Mesendoderm (in vitro differentiated cells): ENCODE data around the gene MARK3.

Experiments used
- DNase-seq: peaks from one replicate; pipeline ENCODE4 v3.0.0; 2013
- H2AK5ac ChIP-seq: 2 replicates; pipeline ENCODE4 v1.6.1; 2013; ENCODE audit warnings: low read length, inconsistent platforms
- H2BK120ac ChIP-seq: 2 replicates; pipeline ENCODE4 v1.6.1; 2013; ENCODE audit warnings: low read depth, mild to moderate bottlenecking, low read length, moderate library complexity, mixed read lengths
- H2BK15ac ChIP-seq: replicated peaks from 2 replicates; pipeline ENCODE4 v1.6.1; 2013; ENCODE audit warnings: low read depth, mild to moderate bottlenecking, moderate library complexity
- H2BK5ac ChIP-seq: 2 replicates; pipeline ENCODE4 v1.6.1; 2013; ENCODE audit warnings: low read length, inconsistent platforms
- H3K18ac ChIP-seq: 2 replicates; pipeline ENCODE4 v1.6.1; 2013; ENCODE audit warnings: mild to moderate bottlenecking, low read length, mixed read lengths
- H3K23ac ChIP-seq: one replicate; pipeline ENCODE4 v1.6.1; 2013; ENCODE audit warnings: low read length
- H3K27ac ChIP-seq: 2 replicates; pipeline ENCODE4 v1.5.1; 2013; ENCODE audit warnings: low read depth, mild to moderate bottlenecking, inconsistent platforms, low read length, moderate library complexity
- H3K27me3 ChIP-seq: 2 replicates; pipeline ENCODE4 v1.6.1; 2013; ENCODE audit warnings: low read length, control low read depth, mild to moderate bottlenecking, inconsistent platforms; ENCODE audit not compliant: insufficient read depth, poor library complexity
- H3K36me3 ChIP-seq: 2 replicates; pipeline ENCODE4 v1.6.1; 2013; ENCODE audit warnings: low read length, inconsistent platforms; ENCODE audit not compliant: control insufficient read depth, insufficient read depth
- H3K4ac ChIP-seq: one replicate; pipeline ENCODE4 v1.6.1; 2013; ENCODE audit warnings: low read depth, mild to moderate bottlenecking, low read length, moderate library complexity
- H3K4me1 ChIP-seq: 2 replicates; pipeline ENCODE4 v1.6.1; 2013; ENCODE audit warnings: low read depth, low read length, inconsistent platforms; ENCODE audit not compliant: control insufficient read depth
- H3K4me2 ChIP-seq: 2 replicates; pipeline ENCODE4 v1.6.1; 2013; ENCODE audit warnings: low read length
- H3K4me3 ChIP-seq: 2 replicates; pipeline ENCODE4 v1.5.1; 2013; ENCODE audit warnings: mild to moderate bottlenecking, low read length
- H3K56ac ChIP-seq: one replicate; pipeline ENCODE4 v1.6.1; 2013; ENCODE audit warnings: low read length
- H3K79me1 ChIP-seq: 2 replicates; pipeline ENCODE4 v1.6.1; 2013; ENCODE audit warnings: low read length, inconsistent platforms
- H3K79me2 ChIP-seq: 2 replicates; pipeline ENCODE4 v1.6.1; 2013; ENCODE audit warnings: mild to moderate bottlenecking, low read length; ENCODE audit not compliant: control insufficient read depth, insufficient read depth
- H3K9ac ChIP-seq: 2 replicates; pipeline ENCODE4 v1.6.1; 2013; ENCODE audit warnings: low read length, inconsistent platforms
- H4K5ac ChIP-seq: one replicate; pipeline ENCODE4 v1.6.1; 2013; ENCODE audit warnings: low read length
- H4K8ac ChIP-seq: one replicate; pipeline ENCODE4 v1.6.1; 2013; ENCODE audit warnings: low read depth, mild to moderate bottlenecking, control low read depth, low read length, moderate library complexity
- WGBS: extraction: QIAGEN DNeasy Blood & Tissue Kit; methylation state at CpG from one replicate; pipeline ENCODE4 v1.1.7; 2013; ENCODE audit warnings: low lambda C conversion rate, missing lambda C conversion rate; ENCODE audit not compliant: insufficient coverage; ENCODE audit errors: extremely low coverage; 5-methylcytosine and 5-hydroxymethylcytosine counted together

The MARK3 gene

GRCh38 chr14:103517721-103518421 is 132.7 kb downstream of the MARK3 start:
- no peak for DNase-seq
- Histone ChIP-seq H3K4ac (no peak overlapping the region), H3K36me3 (no peaks in the 10 kb centered on the region)

DNA sequence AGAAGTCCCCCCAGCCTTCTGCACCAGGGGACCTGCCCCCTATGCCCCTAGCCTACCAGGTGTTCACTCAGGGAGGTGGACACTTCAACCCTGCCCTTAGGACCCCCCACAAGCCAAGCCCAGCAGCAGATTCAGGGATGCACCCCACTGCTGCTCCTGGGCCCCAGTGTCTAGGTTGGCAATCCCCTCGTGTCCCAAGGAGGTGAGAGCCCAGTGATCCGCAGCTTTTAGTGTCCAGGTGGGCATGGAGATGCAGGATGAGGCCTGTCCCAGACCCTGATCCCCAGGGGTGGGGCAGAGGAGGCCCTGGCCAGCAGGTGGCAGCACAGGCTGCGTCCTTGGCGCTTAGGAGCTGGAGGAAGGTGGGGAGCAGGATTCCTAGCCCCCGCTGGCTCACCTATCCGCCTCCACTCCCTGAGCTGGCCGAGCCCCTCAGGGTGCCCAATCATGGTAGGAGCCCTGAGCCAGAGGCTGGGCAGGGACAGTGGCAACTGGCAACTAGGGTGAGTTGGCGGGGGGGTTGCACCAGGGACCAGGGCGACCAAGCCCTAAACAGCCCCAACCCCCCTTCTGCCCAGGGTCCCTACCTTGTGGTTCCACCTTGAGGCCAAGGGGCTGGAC is 133.3 kb downstream of the MARK3 start:
- Histone ChIP-seq H3K23ac (no peak overlapping the region), H2BK120ac (no peak overlapping the region), H3K79me1 (no peaks in the 10 kb centered on the region), H3K79me2 (no peaks in the 10 kb centered on the region), H2BK5ac (no peak overlapping the region), H3K4ac (no peak overlapping the region), H3K4me2 (no peak overlapping the region), H3K9ac (no peak overlapping the region), H3K4me1 (no peaks in the 10 kb centered on the region), H3K56ac (peak overlapping the region; percentile 27), H3K27ac (no peak overlapping the region), H4K8ac (no peak overlapping the region), H4K5ac (no peak overlapping the region), H3K27me3 (peaks cover 1% of the 10 kb centered on the region), H2BK15ac (no peak overlapping the region), H3K18ac (no peak overlapping the region), H2AK5ac (no peak overlapping the region), H3K4me3 (no peak overlapping the region), H3K36me3 (no peaks in the 10 kb centered on the region)
- no CpG with 5 or more reads among the region's 9 CpGs for WGBS
- DNase-seq, result peak; percentile 62

More at GRCh38 chr14:103517721-103518421, 132.7 kb downstream of the MARK3 start:
- H3K79me1 ChIP-seq, result no peaks in the 10 kb centered on the region
- no peak overlapping the region for H2BK120ac ChIP-seq
- no CpG with 5 or more reads among the region's 20 CpGs for WGBS
- no peak overlapping the region for H3K18ac ChIP-seq
- H2BK15ac ChIP-seq, result no peak overlapping the region
- no peak overlapping the region for H2BK5ac ChIP-seq
- no peak overlapping the region for H3K4me2 ChIP-seq
- H3K9ac ChIP-seq, result no peak overlapping the region
- H3K4me3 ChIP-seq, result no peak overlapping the region
- H3K27ac ChIP-seq, result no peak overlapping the region
- no peak overlapping the region for H3K23ac ChIP-seq
- H4K8ac ChIP-seq, result no peak overlapping the region
- no peaks in the 10 kb centered on the region for H3K27me3 ChIP-seq
- no peak overlapping the region for H3K56ac ChIP-seq
- no peaks in the 10 kb centered on the region for H3K4me1 ChIP-seq
- no peak overlapping the region for H4K5ac ChIP-seq
- no peak overlapping the region for H2AK5ac ChIP-seq
- no peaks in the 10 kb centered on the region for H3K79me2 ChIP-seq

GRCh38 chr14:103519043-103519836 is 134.0 kb downstream of the MARK3 start:
- WGBS, result no CpG with 5 or more reads among the region's 13 CpGs
- H3K36me3 ChIP-seq, result no peaks in the 10 kb centered on the region

GRCh38 chr14:103519837-103520212 is 134.6 kb downstream of the MARK3 start:
- no peak overlapping the region for H3K18ac ChIP-seq
- no peak overlapping the region for H3K4me2 ChIP-seq
- no peak overlapping the region for H2BK120ac ChIP-seq
- no peaks in the 10 kb centered on the region for H3K4me1 ChIP-seq
- H3K4me3 ChIP-seq, result no peak overlapping the region
- no peak overlapping the region for H3K27ac ChIP-seq
- no peak overlapping the region for H2BK5ac ChIP-seq
- H2BK15ac ChIP-seq, result no peak overlapping the region
- H3K9ac ChIP-seq, result no peak overlapping the region
- no peak overlapping the region for H3K23ac ChIP-seq
- no peak overlapping the region for H2AK5ac ChIP-seq
- H3K56ac ChIP-seq, result no peak overlapping the region
- H3K79me2 ChIP-seq, result no peaks in the 10 kb centered on the region
- H3K27me3 ChIP-seq, result peaks cover 5% of the 10 kb centered on the region
- no peaks in the 10 kb centered on the region for H3K36me3 ChIP-seq
- no peak overlapping the region for H4K8ac ChIP-seq
- WGBS, result no CpG with 5 or more reads among the region's 22 CpGs
- DNase-seq, result no peak
- H3K79me1 ChIP-seq, result no peaks in the 10 kb centered on the region
- no peak overlapping the region for H4K5ac ChIP-seq
- no peak overlapping the region for H3K4ac ChIP-seq

More at GRCh38 chr14:103519043-103519836, 134.0 kb downstream of the MARK3 start:
- Histone ChIP-seq H3K4ac (no peak overlapping the region), H4K5ac (no peak overlapping the region), H3K27ac (no peak overlapping the region), H3K9ac (no peak overlapping the region), H3K56ac (no peak overlapping the region), H3K4me1 (no peaks in the 10 kb centered on the region), H3K79me2 (no peaks in the 10 kb centered on the region), H2BK5ac (no peak overlapping the region), H3K4me3 (no peak overlapping the region), H3K18ac (no peak overlapping the region), H3K79me1 (no peaks in the 10 kb centered on the region), H4K8ac (no peak overlapping the region), H2BK15ac (no peak overlapping the region), H3K23ac (no peak overlapping the region), H3K27me3 (peaks cover 5% of the 10 kb centered on the region), H3K4me2 (no peak overlapping the region), H2AK5ac (no peak overlapping the region), H2BK120ac (no peak overlapping the region)
- DNase-seq, result peak; percentile 50

DNA sequence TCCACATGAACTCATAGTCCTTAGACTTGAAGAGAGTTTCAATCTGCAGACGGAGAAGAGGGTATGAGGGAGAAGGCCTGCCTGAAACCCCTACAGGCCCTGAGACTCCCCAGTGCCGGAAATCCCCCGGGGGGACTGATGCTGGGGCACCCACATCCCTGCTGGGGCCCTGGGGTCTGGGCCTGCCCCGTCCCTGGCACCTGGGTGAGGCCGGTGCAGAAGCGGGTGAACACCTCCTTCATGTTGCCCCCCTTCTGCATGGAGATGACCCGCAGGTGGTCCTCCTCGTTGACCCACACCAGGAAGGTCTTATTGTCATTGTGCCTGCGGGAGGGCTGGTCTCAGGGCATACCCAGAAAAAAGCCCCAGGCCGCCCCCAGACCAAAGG is 135.0 kb downstream of the MARK3 start:
- Histone ChIP-seq H2BK5ac (no peak overlapping the region), H3K36me3 (no peaks in the 10 kb centered on the region), H3K4me1 (no peaks in the 10 kb centered on the region), H3K4me2 (no peak overlapping the region), H4K5ac (no peak overlapping the region), H3K79me2 (no peaks in the 10 kb centered on the region), H4K8ac (no peak overlapping the region), H3K23ac (no peak overlapping the region), H2BK15ac (no peak overlapping the region), H3K4ac (no peak overlapping the region), H3K18ac (no peak overlapping the region), H3K27me3 (peaks cover 5% of the 10 kb centered on the region), H3K56ac (no peak overlapping the region), H2BK120ac (no peak overlapping the region), H3K27ac (no peak overlapping the region), H3K79me1 (no peaks in the 10 kb centered on the region), H2AK5ac (no peak overlapping the region), H3K9ac (no peak overlapping the region), H3K4me3 (no peak overlapping the region)
- no peak for DNase-seq
- WGBS, result no CpG with 5 or more reads among the region's 10 CpGs
